Astrocyte (in vitro differentiated cells and primary cell): Measurements from ENCODE around the gene TENM4.

Source experiments
- EZH2 ChIP-seq: IDR thresholded peaks from 2 replicates; pipeline ENCODE4 v1.6.1; 2012; ENCODE audit warnings: mild to moderate bottlenecking, low read length, inconsistent platforms; ENCODE audit not compliant: insufficient read depth
- TF ChIP-seq, protein P1 (sequence below): IDR thresholded peaks from 2 replicates; pipeline ENCODE4 v1.5.1; 2011; ENCODE audit warnings: low read depth, mild to moderate bottlenecking, inconsistent platforms, low read length, moderate library complexity; ENCODE audit not compliant: insufficient read depth

DNA sequence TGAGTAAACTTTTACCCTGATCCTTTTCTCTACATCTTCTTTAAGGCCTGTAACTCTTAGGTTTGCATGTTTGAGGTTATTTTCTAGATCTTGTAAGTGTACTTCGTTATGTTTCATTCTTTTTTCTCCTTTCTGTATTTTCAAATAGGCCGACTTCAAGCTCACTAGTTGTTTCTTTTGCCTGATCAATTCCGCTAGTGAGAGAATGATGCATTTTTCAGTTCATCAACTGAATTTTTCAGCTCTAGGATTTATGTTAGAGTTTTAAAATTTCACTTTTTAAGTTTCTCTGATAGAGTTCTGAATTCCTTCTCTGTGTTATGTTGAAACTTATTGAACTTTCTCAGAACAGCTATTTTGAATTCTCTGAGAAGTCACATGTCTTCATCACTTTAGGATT lies 810.7 kb downstream of the TENM4 start:
- TF ChIP-seq, protein P1, sequence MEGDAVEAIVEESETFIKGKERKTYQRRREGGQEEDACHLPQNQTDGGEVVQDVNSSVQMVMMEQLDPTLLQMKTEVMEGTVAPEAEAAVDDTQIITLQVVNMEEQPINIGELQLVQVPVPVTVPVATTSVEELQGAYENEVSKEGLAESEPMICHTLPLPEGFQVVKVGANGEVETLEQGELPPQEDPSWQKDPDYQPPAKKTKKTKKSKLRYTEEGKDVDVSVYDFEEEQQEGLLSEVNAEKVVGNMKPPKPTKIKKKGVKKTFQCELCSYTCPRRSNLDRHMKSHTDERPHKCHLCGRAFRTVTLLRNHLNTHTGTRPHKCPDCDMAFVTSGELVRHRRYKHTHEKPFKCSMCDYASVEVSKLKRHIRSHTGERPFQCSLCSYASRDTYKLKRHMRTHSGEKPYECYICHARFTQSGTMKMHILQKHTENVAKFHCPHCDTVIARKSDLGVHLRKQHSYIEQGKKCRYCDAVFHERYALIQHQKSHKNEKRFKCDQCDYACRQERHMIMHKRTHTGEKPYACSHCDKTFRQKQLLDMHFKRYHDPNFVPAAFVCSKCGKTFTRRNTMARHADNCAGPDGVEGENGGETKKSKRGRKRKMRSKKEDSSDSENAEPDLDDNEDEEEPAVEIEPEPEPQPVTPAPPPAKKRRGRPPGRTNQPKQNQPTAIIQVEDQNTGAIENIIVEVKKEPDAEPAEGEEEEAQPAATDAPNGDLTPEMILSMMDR, result no peak
- TF ChIP-seq EZH2, result no peak
